HG03066 (cell line): ENCODE results near the gene TCF15.

ENCODE experiments used
- ATAC-seq: cut with Tn5 transposase; IDR thresholded peaks from one replicate; pipeline ENCODE4 v1.9.1; 2021; ENCODE audit warnings: low read depth; ENCODE audit not compliant: unreplicated experiment

The TCF15 gene

DNA sequence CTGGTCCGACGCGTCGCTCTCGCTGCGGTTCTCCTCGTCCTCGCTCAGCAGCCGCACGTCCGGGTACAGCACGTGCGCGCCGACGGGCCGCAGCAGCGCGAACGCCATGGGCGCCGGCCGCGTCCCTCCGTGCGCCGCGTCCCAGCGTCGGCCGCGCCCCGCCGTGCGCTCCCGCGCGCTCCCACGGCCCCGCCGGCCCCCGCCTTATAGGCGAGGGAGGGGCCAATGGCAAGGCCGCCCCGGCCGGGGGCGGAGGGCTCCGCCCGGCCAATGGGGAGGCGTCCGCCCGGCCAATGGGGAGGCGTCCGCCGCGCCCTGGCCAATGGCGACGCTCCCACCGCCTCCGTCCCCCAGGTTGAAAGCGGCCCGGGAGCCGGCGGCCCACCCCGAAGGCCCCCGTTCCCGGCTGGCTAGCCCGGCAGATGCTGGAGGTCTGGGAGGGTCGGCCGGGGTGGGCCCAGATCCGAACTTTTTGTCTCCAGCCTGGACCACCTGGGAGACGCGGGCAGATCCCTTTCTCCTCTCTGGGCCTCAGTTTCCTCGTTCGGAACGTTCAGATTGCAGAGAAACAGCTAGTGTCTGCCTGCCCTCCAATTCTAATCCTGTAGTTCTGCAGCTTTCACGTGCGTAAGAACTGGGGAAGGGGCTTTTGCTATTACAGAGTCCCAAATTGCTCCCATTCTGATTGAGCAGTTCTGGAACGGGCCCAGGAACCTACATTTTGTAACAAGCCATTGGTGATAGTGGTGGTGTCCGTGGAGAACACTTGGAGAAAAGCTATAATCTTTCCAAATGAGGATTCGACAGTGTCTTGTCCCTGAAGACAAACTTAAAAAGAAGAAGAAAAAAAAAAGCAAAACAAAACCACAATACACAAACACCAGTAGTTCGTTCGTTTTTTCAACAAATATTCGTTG, at the start of gene TCF15:
TSS of gene TCF15 (minus strand) at position 180 of the 917 bp plus-strand sequence. CDS start at position 108, 72 bp downstream.
- no peak for ATAC-seq

DNA sequence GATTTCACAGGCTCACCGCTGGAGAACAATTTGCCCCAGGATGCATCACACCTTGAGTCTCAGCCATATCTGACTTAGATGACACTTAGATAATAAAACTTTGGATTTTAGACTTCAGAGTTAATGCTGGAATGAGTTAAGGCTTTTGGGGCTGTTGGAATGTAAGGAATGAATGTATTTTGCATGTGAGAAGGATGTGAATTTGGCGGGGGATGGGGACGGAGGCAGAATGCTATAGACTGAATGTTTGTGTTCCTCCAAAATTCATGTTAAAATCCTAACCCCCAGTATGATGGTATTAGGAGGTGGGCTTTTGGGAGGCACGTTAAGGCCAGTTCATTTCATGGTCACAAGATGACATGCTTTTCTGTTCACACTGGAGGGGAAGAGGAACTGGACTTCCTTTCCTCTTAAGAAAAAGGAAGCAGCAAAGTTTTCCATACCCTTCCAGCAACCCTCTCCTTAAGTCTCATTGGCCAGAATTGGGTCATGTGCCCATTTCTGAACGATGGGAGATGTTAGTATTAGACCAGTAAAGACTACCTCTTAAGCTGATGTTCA, 48.7 kb upstream of the TCF15 start:
- ATAC-seq, result no peak

GRCh38 chr20:658202-658601, 48.1 kb upstream of the TCF15 start:
- ATAC-seq, result no peak

GRCh38 chr20:655726-656624, 45.9 kb upstream of the TCF15 start:
- no peak for ATAC-seq

- ATAC-seq, result no peak
These were observed 44.3 kb upstream of the TCF15 start for GRCh38 chr20:654417-654750.

DNA sequence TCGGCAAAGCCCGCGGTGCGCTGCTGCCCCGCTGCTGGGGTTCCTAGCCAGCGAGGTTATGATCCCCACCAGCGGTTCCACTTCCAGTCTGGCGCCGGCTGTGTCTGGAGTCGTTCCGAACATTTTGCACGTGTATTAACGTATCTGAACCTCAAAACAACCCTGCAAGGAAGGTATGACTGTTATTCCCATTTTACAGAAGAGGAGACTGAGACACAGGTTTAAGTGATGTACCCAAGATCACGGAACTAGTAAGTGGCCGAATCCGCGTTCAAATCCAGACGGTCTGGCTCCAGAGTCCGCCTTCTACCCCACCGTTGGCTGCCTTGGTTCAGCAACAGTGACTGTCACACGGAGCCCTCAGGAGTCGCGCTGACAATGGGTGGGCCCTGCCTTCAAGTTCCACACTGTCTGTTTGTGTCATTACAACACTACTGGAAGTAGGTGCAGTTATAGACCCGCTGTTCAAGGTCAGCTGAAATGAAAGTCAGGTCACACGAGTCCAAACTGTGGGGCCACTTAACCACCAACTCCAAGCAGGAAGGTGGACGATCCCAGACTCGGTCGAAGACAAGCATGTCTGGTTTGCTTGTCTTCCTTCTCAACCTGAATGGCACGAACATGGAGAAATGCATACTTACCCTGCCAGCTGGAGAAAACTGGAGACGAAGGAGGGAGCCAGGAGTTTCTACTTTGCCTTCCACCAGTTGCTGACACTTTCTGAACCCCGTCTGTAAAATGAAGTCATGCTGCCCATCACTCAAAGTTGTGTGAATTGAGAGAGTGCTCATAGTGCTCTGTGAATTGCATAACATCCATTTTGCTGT, 43.7 kb upstream of the TCF15 start:
- no peak for ATAC-seq

GRCh38 chr20:653110-653589, 43.0 kb upstream of the TCF15 start, which contains the start of gene SRXN1:
Gene SRXN1 (minus strand): TSS chr20:653200. CDS start chr20:653185, 15 bp downstream.
- peak; percentile 89 for ATAC-seq

DNA sequence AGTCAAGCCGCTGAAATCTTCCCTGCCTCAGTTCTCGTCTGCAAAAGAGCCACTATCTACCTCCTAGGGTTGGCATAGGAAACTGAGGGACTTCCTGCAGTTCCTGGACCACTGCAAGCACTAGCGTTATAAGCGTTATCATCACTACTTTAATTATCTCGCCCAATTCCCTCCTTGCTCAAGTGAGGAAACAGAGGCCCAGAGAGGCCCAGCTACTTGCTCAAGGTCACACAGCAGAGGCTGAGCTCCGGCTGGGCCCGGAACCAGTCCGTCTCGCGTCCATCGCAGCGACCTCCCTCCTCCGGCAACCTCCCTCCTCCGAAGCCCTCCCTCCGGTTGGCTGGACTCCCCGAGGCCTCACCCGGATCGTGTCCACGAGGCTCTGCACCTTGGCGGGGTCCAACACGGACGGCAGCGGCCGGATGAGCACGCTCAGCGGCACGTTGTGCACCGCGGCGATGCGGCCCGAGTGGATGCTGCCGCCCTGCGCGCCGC, 42.6 kb upstream of the TCF15 start:
- ATAC-seq, result no peak

GRCh38 chr20:651713-652614, 41.9 kb upstream of the TCF15 start:
- ATAC-seq, result no peak

GRCh38 chr20:650954-651353, 40.8 kb upstream of the TCF15 start:
- no peak for ATAC-seq

- ATAC-seq, result no peak
These were observed 40.2 kb upstream of the TCF15 start for GRCh38 chr20:650281-650680.

GRCh38 chr20:647479-648019, 37.4 kb upstream of the TCF15 start:
- no peak for ATAC-seq

GRCh38 chr20:646868-647233, 36.7 kb upstream of the TCF15 start:
- no peak for ATAC-seq

DNA sequence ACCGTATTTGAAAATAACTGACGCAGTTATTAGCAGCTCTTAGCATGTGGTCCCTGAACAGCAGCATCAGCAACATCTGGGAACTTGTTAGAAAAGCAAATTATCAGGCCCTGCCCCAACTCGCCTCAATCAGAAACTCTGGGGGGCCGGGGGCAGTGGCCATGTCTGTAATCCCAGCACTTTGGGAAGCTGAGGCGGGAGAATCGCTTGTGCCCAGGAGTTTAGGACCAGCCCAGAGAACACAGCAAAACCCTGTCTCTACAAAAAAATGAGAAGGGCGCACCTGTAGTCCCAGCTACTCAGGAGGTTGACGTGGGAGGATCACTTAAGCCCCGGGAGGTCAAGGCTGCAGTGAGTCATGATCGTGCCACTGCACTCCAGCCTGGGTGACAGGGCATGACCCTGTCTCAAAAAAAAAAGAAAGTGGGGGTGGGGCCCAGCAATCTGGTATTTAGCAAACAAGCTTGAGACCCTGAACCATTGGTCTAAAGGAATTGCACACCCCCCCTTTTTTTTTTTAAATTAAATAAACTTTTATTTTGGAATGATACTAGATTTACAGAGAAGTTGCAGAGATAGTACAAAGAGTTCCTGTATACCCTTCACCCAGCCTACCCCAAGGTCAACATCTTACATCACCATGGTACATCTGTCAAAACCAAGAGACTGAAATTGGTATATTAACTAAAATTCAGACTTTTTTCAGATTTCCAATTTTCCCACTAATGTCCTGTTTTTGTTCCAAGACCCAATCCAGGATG, 36.2 kb upstream of the TCF15 start:
- ATAC-seq, result no peak

GRCh38 chr20:645318-646106, 35.4 kb upstream of the TCF15 start:
- ATAC-seq, result peak; percentile 75

DNA sequence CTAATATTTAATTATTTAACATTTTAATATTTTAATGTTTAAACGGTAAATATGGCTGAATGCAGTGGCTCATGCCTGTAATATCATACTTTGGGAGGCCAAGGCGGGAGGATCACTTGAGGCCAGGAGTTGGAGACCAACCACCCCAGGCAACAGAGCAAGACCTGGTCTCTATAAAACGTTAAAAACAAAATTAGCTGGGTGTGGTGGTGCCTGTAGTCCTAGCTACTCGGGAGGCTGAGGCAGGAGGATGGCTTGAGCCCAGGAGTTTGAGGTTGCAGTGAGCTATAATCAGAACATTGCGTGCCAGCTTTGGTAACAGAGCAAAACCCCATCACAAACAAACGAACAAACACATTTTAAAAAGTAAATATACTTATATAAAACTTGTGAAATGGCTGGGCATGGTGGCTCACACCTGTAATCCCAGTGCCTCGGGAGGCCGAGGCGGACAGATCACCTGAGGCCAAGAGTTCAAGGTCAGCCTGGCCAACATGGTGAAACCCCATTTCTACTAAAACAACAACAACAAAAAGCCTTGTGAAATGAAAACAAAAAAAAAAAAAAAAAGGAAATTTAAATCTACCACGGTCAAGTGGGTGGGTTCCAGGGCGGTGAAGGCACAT, 34.7 kb upstream of the TCF15 start:
- no peak for ATAC-seq
